ENCODE data around the gene TRNP1. TPM values are rescaled to one million over a fixed set of nuclear protein-coding genes. Genes with fewer than 3 reads are reported as not detected.

The TRNP1 gene
- polyA plus RNA-seq, 1 donor, result 0.96 TPM

GRCh38 chr1:27026621-27027574, 33.4 kb downstream of the TRNP1 start:
- no peak for DNase-seq (ENCODE audit: low read depth)

GRCh38 chr1:27027575-27028250, 34.2 kb downstream of the TRNP1 start:
- DNase-seq (ENCODE audit: low read depth), result no peak

DNA sequence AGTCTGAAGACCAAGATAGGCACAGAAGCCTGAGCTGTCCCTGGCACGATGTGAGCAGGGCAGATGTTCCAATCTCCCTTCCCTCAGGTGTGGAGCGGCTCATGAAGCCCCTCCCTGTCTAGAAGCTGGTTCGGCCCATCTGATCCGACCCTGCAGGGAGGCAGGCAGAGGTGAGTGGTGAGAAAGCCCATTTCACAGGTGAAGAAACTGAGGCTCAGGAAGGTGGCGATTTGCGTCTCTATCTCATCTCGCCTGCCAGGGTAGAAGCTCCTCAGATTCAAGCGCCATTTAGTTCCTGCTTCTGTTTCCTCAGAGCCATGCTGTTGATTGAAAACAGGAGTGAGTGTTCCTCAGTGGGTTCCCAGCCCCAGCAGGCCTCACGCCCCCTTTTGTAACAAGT, 36.0 kb downstream of the TRNP1 start:
- no peak for DNase-seq (ENCODE audit: low read depth)

- no peak for DNase-seq (ENCODE audit: low read depth)
Measured at GRCh38 chr1:27031235-27032118, 38.0 kb downstream of the TRNP1 start.

GRCh38 chr1:27032119-27032461, 38.6 kb downstream of the TRNP1 start:
- DNase-seq (ENCODE audit: low read depth), result no peak

DNA sequence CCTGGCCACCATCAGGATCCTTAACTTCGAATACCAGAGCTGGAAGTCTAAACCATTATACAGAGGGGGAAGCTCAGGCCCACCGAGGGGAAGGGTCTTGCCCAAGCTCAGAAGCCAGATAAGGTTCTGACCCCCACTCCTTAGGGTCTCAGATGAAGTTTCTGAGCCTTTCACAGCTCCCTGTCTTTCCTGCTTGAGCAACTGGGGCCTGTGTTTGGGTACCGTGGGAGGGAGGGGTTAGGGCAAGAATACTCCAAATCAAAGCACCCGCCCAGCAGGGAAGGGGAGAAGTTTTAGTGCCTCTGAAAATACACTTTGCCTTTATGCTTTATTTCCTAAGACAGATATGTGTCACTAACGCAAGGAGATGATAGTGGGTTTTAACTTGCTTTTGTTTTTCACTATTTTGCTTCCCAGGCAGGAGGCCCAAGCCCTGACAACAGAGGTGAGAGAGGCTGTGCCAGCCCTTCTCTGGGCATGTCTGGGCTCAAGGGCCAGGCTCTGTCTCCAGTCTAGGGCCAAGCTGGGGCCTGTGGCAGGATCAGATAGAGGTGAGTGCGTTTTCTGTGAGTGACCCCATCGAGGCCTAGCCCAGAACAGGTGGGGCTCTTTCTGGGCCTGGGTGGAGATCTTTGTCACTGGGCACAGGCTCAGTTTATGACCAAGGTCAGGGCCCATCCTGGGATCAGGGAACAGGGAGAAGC, 39.7 kb downstream of the TRNP1 start:
- no peak for DNase-seq (ENCODE audit: low read depth)

DNA sequence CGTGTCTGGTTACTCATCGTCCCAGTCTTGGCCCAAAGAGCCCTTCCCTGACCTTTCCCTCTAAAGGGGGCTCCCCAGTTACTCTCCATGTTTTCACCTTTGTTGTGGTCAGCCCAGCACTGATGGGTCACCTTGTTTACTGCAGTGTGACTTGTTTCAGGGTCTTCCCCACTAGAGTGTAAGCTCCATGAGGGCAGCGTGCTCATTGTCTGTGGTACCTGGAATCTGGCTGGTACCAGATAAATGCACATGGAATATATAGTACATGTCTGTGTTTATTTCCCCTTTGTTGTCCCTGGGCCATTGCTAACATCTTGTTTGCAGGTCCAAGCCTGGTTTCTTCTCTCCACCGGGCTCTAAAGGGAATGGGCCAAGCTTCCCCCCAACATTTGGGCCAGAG, 41.9 kb downstream of the TRNP1 start:
- DNase-seq (ENCODE audit: low read depth), result no peak

DNA sequence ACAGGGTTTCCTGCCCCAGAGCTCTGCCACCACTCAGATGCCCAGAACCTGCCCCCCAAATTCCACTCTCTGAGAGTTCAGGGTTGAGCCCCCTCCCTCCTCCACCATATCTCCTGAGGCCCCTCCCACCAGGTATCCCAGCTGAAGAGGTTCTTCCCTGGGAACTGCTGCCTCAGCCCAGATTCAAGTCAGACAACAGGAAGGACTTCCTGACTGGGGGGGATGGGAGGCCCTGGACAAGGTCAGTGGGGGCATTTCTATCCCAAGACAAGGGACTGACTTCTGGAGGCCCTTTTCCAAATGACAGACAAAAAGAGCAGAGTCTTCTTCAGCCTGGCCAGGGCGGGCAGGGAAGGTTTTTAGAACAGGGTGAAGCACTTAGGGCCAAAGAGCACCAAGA, 43.2 kb downstream of the TRNP1 start:
- DNase-seq (ENCODE audit: low read depth), result no peak

DNA sequence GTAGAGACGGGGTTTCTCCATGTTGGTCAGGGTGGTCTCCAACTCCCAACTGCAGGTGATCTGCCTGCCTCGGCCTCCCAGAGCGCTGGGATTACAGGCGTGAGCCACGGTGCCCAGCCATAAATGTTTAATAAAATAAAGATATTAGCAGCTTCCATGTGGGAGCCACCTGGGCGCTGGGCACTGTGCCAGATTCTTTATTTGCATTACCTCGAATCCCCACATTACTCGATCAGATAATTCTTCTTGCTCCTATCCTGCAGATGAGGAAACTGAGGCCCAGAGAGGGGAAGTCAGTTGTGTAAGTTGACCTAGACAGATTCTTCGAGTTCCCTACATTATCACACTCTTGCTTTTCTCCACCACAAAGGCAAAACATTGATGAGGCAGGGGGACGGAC, 44.0 kb downstream of the TRNP1 start:
- DNase-seq (ENCODE audit: low read depth), result no peak

GRCh38 chr1:27038020-27038419, 44.5 kb downstream of the TRNP1 start:
- no peak for DNase-seq (ENCODE audit: low read depth)

DNA sequence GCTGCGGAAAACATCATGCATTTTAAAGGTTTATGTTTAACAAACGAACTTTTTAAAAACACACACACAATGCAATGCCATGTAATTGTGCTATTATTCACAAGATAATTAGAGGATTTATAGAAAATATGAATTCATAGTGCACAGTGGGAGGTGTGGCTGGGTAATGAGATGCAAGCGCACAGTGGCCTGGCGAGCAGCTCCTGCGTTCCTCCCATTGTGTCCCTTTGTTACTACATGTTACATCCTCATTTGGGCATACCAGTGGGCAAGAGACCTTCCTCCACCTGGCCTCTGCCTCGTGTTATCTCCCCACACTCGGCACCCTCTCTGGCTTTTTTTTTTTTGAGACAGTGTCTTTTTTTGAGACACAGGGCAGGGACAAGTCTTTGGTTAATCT, 49.2 kb downstream of the TRNP1 start:
- no peak for DNase-seq (ENCODE audit: low read depth)

- DNase-seq (ENCODE audit: low read depth), result no peak
Measured at GRCh38 chr1:27044613-27045151, 51.2 kb downstream of the TRNP1 start.

- DNase-seq (ENCODE audit: low read depth), result no peak
Measured at GRCh38 chr1:27045973-27046558, 52.6 kb downstream of the TRNP1 start.

- DNase-seq (ENCODE audit: low read depth), result no peak
Measured at GRCh38 chr1:27047914-27048313, 54.4 kb downstream of the TRNP1 start.

DNA sequence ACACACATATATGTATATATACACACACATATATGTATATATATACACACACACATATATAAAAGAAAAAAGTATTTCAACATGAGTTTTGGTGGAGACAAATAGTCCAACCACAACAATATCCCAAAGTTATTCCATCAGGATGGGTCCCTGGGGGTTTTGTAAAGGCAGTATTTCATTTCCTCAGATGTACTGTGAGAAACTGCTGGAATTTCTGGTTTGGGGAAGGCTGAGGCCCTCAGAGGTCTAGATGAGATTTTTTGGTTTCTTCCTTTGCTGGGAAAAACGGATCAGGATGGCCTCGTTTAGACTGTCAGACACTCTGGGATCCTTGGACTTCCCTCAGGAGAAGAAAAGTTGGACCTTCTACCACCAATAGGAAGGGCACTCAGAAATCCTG, 55.6 kb downstream of the TRNP1 start:
- no peak for DNase-seq (ENCODE audit: low read depth)

- no peak for DNase-seq (ENCODE audit: low read depth)
Measured at GRCh38 chr1:27049607-27050006, 56.1 kb downstream of the TRNP1 start.

Other genes starting within 250 kb of the TRNP1 start
- 7.1 TPM for gene PIGV, start 205.7 kb upstream of the TRNP1 start, polyA plus RNA-seq (ENCODE audit: insufficient read length)
- gene ZDHHC18, start 167.0 kb upstream of the TRNP1 start, polyA plus RNA-seq (ENCODE audit: insufficient read length), result 14.9 TPM
- gene SFN, start 130.5 kb upstream of the TRNP1 start, polyA plus RNA-seq (ENCODE audit: insufficient read length), result 0.10 TPM
- gene GPN2, start 103.4 kb upstream of the TRNP1 start, polyA plus RNA-seq (ENCODE audit: insufficient read length), result 19.1 TPM
- 9.9 TPM for gene GPATCH3, start 93.2 kb upstream of the TRNP1 start, polyA plus RNA-seq (ENCODE audit: insufficient read length)
- not detected for gene NR0B2, start 79.7 kb upstream of the TRNP1 start, polyA plus RNA-seq (ENCODE audit: insufficient read length)
- gene NUDC, start 71.9 kb upstream of the TRNP1 start, polyA plus RNA-seq (ENCODE audit: insufficient read length), result 50.2 TPM
- gene KDF1, start 33.2 kb upstream of the TRNP1 start, polyA plus RNA-seq (ENCODE audit: insufficient read length), result not detected
- gene TENT5B, start 19.2 kb downstream of the TRNP1 start, polyA plus RNA-seq (ENCODE audit: insufficient read length), result 0.65 TPM
- gene SLC9A1, start 161.4 kb downstream of the TRNP1 start, polyA plus RNA-seq (ENCODE audit: insufficient read length), result 14.4 TPM
- 28.7 TPM for gene WDTC1, start 240.9 kb downstream of the TRNP1 start, polyA plus RNA-seq (ENCODE audit: insufficient read length)